Thyroid gland (tissue), 4 donors: Measurements from ENCODE around the gene PSMC3. TPM values are rescaled to one million over a fixed set of nuclear protein-coding genes. Genes with fewer than 3 reads are reported as not detected.

Experiments used
- DNase-seq, 2 donors: peaks; one replicate each; pipeline ENCODE4 v3.0.0-alpha.2; 2019
- H3K27ac ChIP-seq, 3 donors: fragments of 200-600 bp; sonication (generic); 1 replicate in 2 of 3; 2 replicates in 1 of 3; pipeline ENCODE4 v1.5.1; 2016 to 2019; ENCODE audit warnings: mild to moderate bottlenecking in 1 of 3, moderate library complexity in 1 of 3
- H3K27me3 ChIP-seq: fragments of 200-600 bp; sonication (generic); one replicate; pipeline ENCODE4 v1.5.1; 2019
- H3K36me3 ChIP-seq, 2 donors: fragments of 200-600 bp; sonication (generic); one replicate each; pipeline ENCODE4 v1.5.1; 2016 to 2019
- H3K4me1 ChIP-seq, 2 donors: fragments of 200-600 bp; sonication (generic); one replicate each; pipeline ENCODE4 v1.5.1; 2017 to 2019
- H3K4me3 ChIP-seq, 3 donors: fragments of 200-600 bp; sonication (generic); replicated peaks in 1 of 3; 1 replicate in 2 of 3; 2 replicates in 1 of 3; pipeline ENCODE4 v1.5.1; 2016; ENCODE audit warnings: mild to moderate bottlenecking in 1 of 3
- H3K9me3 ChIP-seq: fragments of 200-600 bp; sonication (generic); one replicate; pipeline ENCODE4 v1.5.1; 2017
- POLR2A ChIP-seq, 2 donors: fragments of 450-650 bp; IDR thresholded peaks; one replicate each; pipeline ENCODE4 v1.6.1; 2017; ENCODE audit warnings: antibody characterized with exemption in 2 of 2, mild to moderate bottlenecking in 2 of 2, moderate library complexity in 1 of 2
- WGBS, 2 donors: methylation state at CpG; one replicate each; pipeline ENCODE4 v1.1.5; 2017; 5-methylcytosine and 5-hydroxymethylcytosine counted together
- intact Hi-C: fragments of 100-400 bp; cut with DNase I; formaldehyde crosslinking; loops from one replicate; pipeline ENCODE4 v1.15.1; 2023
- total RNA-seq, 4 donors: library from RNA; depleted of rRNA; stranded (reverse); fragments of >200 nt; gene quantifications; one replicate each; pipeline ENCODE4 v1.2.3, GENCODE V29; 2016
- TF ChIP-seq, protein P1 (sequence below), 6 experiments: fragments of 200-600 bp in 3 of 6; fragments of 450-650 bp in 3 of 6; sonication (generic) in 3 of 6; IDR thresholded peaks; one replicate each; pipeline ENCODE4 v1.5.1; 2016 to 2019; ENCODE audit warnings: antibody characterized with exemption in 6 of 6, mild to moderate bottlenecking in 2 of 6, inconsistent platforms in 1 of 6, moderate library complexity in 1 of 6

The PSMC3 gene
- total RNA-seq, 4 donors from 2014 or later, result 92.7 to 240 (median 123) TPM

DNA sequence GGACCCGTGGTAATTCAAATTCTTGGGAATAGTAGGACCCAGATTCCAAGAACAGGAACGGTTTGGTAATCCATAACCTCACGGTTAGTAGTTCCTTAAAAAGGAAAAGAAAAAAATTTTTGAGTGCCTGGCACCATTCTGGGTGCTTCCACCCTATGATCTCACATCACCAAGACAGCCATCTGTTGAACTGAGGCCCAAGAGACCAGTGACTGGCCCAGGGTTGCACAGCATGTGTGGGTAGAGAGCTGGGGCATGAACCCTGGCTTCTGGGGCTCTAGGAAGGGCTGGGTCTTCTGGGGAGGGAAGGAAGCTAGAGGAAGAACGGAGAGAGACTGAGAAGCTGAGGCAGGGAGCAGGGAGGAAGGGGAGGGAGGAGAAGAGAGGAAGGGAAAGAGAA lies 43.2 kb downstream of the PSMC3 start:
- Histone ChIP-seq H3K9me3 (no peaks in the 10 kb centered on the region), H3K27me3 (no peaks in the 10 kb centered on the region), H3K27ac (no peak overlapping the region), H3K4me1 (no peaks in the 10 kb centered on the region), H3K36me3 (no peaks in the 10 kb centered on the region), H3K4me3 (no peak overlapping the region)
- intact Hi-C loops, result no loop called here
- TF ChIP-seq, protein P1, sequence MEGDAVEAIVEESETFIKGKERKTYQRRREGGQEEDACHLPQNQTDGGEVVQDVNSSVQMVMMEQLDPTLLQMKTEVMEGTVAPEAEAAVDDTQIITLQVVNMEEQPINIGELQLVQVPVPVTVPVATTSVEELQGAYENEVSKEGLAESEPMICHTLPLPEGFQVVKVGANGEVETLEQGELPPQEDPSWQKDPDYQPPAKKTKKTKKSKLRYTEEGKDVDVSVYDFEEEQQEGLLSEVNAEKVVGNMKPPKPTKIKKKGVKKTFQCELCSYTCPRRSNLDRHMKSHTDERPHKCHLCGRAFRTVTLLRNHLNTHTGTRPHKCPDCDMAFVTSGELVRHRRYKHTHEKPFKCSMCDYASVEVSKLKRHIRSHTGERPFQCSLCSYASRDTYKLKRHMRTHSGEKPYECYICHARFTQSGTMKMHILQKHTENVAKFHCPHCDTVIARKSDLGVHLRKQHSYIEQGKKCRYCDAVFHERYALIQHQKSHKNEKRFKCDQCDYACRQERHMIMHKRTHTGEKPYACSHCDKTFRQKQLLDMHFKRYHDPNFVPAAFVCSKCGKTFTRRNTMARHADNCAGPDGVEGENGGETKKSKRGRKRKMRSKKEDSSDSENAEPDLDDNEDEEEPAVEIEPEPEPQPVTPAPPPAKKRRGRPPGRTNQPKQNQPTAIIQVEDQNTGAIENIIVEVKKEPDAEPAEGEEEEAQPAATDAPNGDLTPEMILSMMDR (IDR thresholded peaks at IDR 0.05), result no peak
- TF ChIP-seq POLR2A (IDR thresholded peaks at IDR 0.05), result no peak
- DNase-seq, result no peak
- WGBS, 2 donors, result 67 to 78% methylated on average over 4 of the region's 4 CpGs

DNA sequence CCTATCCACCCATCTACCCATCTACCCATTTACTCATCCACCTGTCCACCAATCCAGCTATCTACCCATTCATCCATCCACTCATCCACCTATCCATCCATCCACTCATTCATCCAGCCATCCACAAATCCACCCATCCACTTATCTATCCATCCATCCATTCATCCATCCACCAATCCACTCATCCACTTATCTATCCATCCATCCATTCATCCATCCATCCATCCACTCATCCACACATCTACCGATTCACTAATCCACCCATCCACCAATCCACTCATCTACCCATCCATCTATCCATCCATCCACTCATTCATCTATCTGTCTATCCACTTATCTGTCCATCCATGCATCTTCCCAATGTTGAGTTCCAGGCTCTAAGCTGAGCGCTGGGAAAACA lies 46.2 kb downstream of the PSMC3 start:
- no peak overlapping the region for H3K27ac ChIP-seq
- H3K36me3 ChIP-seq, result no peaks in the 10 kb centered on the region
- 83 to 85% methylated on average over 2 of the region's 2 CpGs for WGBS, 2 donors
- intact Hi-C loops, result no loop called here
- no peak for TF ChIP-seq POLR2A (IDR thresholded peaks at IDR 0.05)
- TF ChIP-seq, protein P1 (IDR thresholded peaks at IDR 0.05), result no peak
- no peak overlapping the region for H3K4me3 ChIP-seq
- no peak for DNase-seq
- H3K4me1 ChIP-seq, result peaks cover 19 to 24% of the 10 kb centered on the region in 2 donors
- H3K27me3 ChIP-seq, result no peaks in the 10 kb centered on the region
- no peaks in the 10 kb centered on the region for H3K9me3 ChIP-seq

DNA sequence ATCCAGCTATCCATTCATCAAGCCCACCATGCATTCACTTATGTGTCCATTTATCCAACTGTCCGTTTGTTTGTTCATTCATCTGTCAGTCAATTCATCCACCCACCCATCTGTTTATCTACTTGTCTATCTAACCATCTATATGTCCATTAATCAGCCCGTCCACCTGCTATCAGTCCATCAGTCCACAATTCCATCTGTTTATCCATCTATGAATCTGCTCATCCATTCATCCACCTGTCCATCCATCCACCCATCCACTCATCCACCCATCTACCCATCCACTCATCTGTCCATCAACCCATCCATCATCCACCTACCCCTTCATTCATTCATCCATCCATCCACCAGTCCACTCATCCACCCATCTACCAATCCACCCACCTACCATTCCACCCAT lies 46.9 kb downstream of the PSMC3 start:
- intact Hi-C loops, result no loop called here
- no peaks in the 10 kb centered on the region for H3K27me3 ChIP-seq
- no peak overlapping the region for H3K27ac ChIP-seq
- no peak for DNase-seq
- no peaks in the 10 kb centered on the region for H3K36me3 ChIP-seq
- peaks cover 19 to 24% of the 10 kb centered on the region in 2 donors for H3K4me1 ChIP-seq
- no peak for TF ChIP-seq POLR2A (IDR thresholded peaks at IDR 0.05)
- TF ChIP-seq, protein P1 (IDR thresholded peaks at IDR 0.05), result no peak
- H3K9me3 ChIP-seq, result no peaks in the 10 kb centered on the region
- 90 to 97% methylated on average over 2 of the region's 2 CpGs for WGBS, 2 donors
- no peak overlapping the region for H3K4me3 ChIP-seq

DNA sequence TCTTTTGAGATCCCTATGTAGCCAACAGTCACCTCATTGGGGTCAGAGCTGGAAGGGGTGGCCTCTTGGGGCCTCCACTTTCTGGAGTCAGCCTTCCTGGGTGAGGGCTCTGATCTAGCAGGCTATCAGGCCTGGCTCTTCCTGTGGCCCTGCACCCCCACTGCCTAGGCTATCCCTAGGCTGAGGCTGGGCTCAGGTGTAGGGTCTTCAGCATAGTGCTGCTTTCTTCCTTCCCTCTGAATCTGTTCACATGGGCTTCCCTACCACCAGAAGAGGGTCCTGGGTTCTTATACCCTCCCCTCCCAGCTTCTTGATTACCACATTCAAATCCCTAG lies 47.4 kb downstream of the PSMC3 start:
- Histone ChIP-seq H3K4me1 (peaks cover 19 to 26% of the 10 kb centered on the region in 2 donors), H3K36me3 (no peaks in the 10 kb centered on the region), H3K27ac (no peak overlapping the region), H3K27me3 (no peaks in the 10 kb centered on the region), H3K9me3 (no peaks in the 10 kb centered on the region), H3K4me3 (no peak overlapping the region)
- intact Hi-C loops, result no loop called here
- no peak for DNase-seq
- TF ChIP-seq, protein P1 (IDR thresholded peaks at IDR 0.05), result no peak
- no peak for TF ChIP-seq POLR2A (IDR thresholded peaks at IDR 0.05)

DNA sequence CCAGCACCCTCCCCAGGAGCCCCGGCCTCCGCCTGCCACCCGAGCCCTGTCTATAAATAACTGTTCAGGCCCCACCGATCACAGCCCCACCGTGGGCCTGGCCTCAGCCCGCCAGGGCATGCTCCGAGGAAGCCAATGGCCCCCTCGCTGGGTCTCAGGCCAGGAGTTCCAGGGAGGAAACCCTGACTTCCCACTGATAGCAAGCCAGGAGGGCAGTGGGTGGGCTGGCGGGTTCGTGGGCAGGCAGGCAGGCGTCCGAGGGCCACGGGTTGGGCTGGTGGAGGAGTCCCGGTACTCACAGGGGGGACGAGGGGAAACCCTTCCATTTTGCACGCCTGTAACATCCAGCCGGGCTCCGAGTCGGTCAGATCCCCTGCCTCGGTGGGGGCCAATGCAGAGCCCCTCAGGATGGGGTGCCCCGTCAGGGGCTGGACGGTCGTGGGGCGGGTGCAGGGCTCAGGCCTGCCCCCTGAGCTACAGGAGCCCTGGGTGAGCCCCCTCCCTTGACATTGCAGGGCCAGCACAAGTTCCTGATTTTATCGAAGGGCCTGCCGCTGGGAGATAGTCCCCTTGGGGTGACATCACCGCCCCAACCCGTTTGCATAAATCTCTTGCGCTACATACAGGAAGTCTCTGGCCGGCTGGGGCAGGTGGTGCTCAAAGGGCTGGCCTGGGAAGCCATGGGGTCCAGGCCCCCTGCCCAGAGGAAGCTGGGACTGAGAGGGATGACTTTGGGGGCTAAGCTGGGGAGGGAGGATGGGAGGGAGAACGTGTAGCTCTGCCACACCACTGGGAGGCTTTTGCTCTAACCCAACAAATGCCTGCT lies 48.0 kb downstream of the PSMC3 start, which contains the start of gene SPI1:
SPI1 (minus strand) TSS at position 538 of the 826 bp plus-strand sequence; CDS start at position 344, 194 bp downstream.
- Histone ChIP-seq H3K4me3 (no peak within 1 kb of the TSS), H3K27me3 (no peaks in the 10 kb centered on the region), H3K4me1 (peaks cover 19 to 28% of the 10 kb centered on the region in 2 donors), H3K27ac (peak within 1 kb of the TSS in 2 of 3 donors; percentile 20 to 60), H3K9me3 (no peaks in the 10 kb centered on the region), H3K36me3 (no peaks in the 10 kb centered on the region)
- intact Hi-C loops, result no loop called here
- DNase-seq, result no peak
- TF ChIP-seq, protein P1 (IDR thresholded peaks at IDR 0.05), result no peak
- no peak for TF ChIP-seq POLR2A (IDR thresholded peaks at IDR 0.05)
- WGBS, 2 donors, result 70 to 81% methylated on average over 8 to 18 of the region's 31 CpGs
